ENCODE data around the gene WBP11. TPM values are rescaled to one million over a fixed set of nuclear protein-coding genes. Genes with fewer than 3 reads are reported as not detected.

Gene WBP11
- total RNA-seq, 4 donors from 2014 or later, result 16.7 to 24.4 (median 19.7) TPM

- no peak for DNase-seq (ENCODE audit: low spot score in 2 of 2)
- H3K4me3 ChIP-seq, result no peak overlapping the region
- H3K4me1 ChIP-seq, result no peaks in the 10 kb centered on the region
- TF ChIP-seq POLR2AphosphoS5 (IDR thresholded peaks at IDR 0.05), result no peak
- no peak for TF ChIP-seq EP300 (IDR thresholded peaks at IDR 0.05)
- no peak for TF ChIP-seq POLR2A (IDR thresholded peaks at IDR 0.05)
- no peak for TF ChIP-seq CTCF (IDR thresholded peaks at IDR 0.05)
- no peaks in the 10 kb centered on the region for H3K36me3 ChIP-seq
- 93% methylated on average over 5 of the region's 5 CpGs for WGBS
- H3K27ac ChIP-seq, result no peak overlapping the region
- H3K27me3 ChIP-seq, result no peaks in the 10 kb centered on the region
- H3K9me3 ChIP-seq, result no peaks in the 10 kb centered on the region
Observed at GRCh38 chr12:14810167-14810952, 7.1 kb upstream of the WBP11 start.

- 0% methylated on average over 12 of the region's 12 CpGs for WGBS
- TF ChIP-seq POLR2A (IDR thresholded peaks at IDR 0.05) (no peak), EP300 (IDR thresholded peaks at IDR 0.05) (no peak), CTCF (IDR thresholded peaks at IDR 0.05) (no peak), POLR2AphosphoS5 (IDR thresholded peaks at IDR 0.05) (no peak)
- Histone ChIP-seq H3K27me3 (no peaks in the 10 kb centered on the region), H3K27ac (peak overlapping the region; percentile 93), H3K4me3 (peak overlapping the region; percentile 91), H3K4me1 (peaks cover 21% of the 10 kb centered on the region), H3K9me3 (no peaks in the 10 kb centered on the region), H3K36me3 (peaks cover 5% of the 10 kb centered on the region)
- DNase-seq (ENCODE audit: low spot score in 2 of 2), result no peak
Observed at GRCh38 chr12:14803830-14804160, 517 bp upstream of the WBP11 start.

- Histone ChIP-seq H3K9me3 (no peaks in the 10 kb centered on the region), H3K36me3 (peaks cover 13% of the 10 kb centered on the region), H3K4me1 (peaks cover 21% of the 10 kb centered on the region), H3K27ac (peak overlapping the region; percentile 93), H3K4me3 (peak overlapping the region; percentile 91), H3K27me3 (no peaks in the 10 kb centered on the region)
- TF ChIP-seq POLR2A (IDR thresholded peaks at IDR 0.05) (no peak), CTCF (IDR thresholded peaks at IDR 0.05) (no peak), POLR2AphosphoS5 (IDR thresholded peaks at IDR 0.05) (no peak), EP300 (IDR thresholded peaks at IDR 0.05) (no peak)
- no peak for DNase-seq (ENCODE audit: low spot score in 2 of 2)
- WGBS, result 0% methylated on average over 7 of the region's 7 CpGs
Observed at GRCh38 chr12:14802721-14803010, 612 bp downstream of the WBP11 start.

- H3K9me3 ChIP-seq, result no peaks in the 10 kb centered on the region
- no peaks in the 10 kb centered on the region for H3K27me3 ChIP-seq
- H3K27ac ChIP-seq, result no peak overlapping the region
- peaks cover 17% of the 10 kb centered on the region for H3K36me3 ChIP-seq
- no peak for TF ChIP-seq POLR2A (IDR thresholded peaks at IDR 0.05)
- TF ChIP-seq CTCF (IDR thresholded peaks at IDR 0.05), result no peak
- no peak for TF ChIP-seq POLR2AphosphoS5 (IDR thresholded peaks at IDR 0.05)
- TF ChIP-seq EP300 (IDR thresholded peaks at IDR 0.05), result no peak
- peak overlapping the region; percentile 91 for H3K4me3 ChIP-seq
- no peak for DNase-seq (ENCODE audit: low spot score in 2 of 2)
- H3K4me1 ChIP-seq, result peaks cover 21% of the 10 kb centered on the region
- WGBS, result 60% methylated on average over 4 of the region's 4 CpGs
Observed at GRCh38 chr12:14802247-14802646, 1.0 kb downstream of the WBP11 start.

- Histone ChIP-seq H3K27ac (no peak overlapping the region), H3K9me3 (no peaks in the 10 kb centered on the region), H3K27me3 (no peaks in the 10 kb centered on the region), H3K4me1 (no peaks in the 10 kb centered on the region), H3K36me3 (peaks cover 78% of the 10 kb centered on the region), H3K4me3 (no peak overlapping the region)
- WGBS, result 69% methylated on average over 4 of the region's 4 CpGs
- no peak for TF ChIP-seq POLR2A (IDR thresholded peaks at IDR 0.05)
- TF ChIP-seq POLR2AphosphoS5 (IDR thresholded peaks at IDR 0.05), result no peak
- TF ChIP-seq CTCF (IDR thresholded peaks at IDR 0.05), result no peak
- TF ChIP-seq EP300 (IDR thresholded peaks at IDR 0.05), result no peak
- DNase-seq (ENCODE audit: low spot score in 2 of 2), result no peak
Observed at GRCh38 chr12:14795028-14795448, 8.2 kb downstream of the WBP11 start.
